Retinal pigment epithelial cell (primary cell): ENCODE data around the gene RAPGEF1.

ENCODE experiments used
- DNase-seq: peaks from one replicate; pipeline ENCODE4 v3.0.0-alpha.2; 2010; ENCODE audit warnings: low read depth
- H3K4me3 ChIP-seq: 2 replicates; pipeline ENCODE4 v1.5.1; 2011; ENCODE audit warnings: mild to moderate bottlenecking, low read length, control low read depth, moderate library complexity
- CTCF ChIP-seq: conservative IDR thresholded peaks from 2 replicates; pipeline ENCODE4 v1.5.1; 2011; ENCODE audit warnings: low read depth, low read length, control low read depth, inconsistent platforms

RAPGEF1 gene

GRCh38 chr9:131627326-131627647 is 112.6 kb downstream of the RAPGEF1 start:
- DNase-seq, result no peak
- no peak for TF ChIP-seq CTCF
- H3K4me3 ChIP-seq, result no peak overlapping the region

- no peak overlapping the region for H3K4me3 ChIP-seq
- DNase-seq, result no peak
- TF ChIP-seq CTCF, result no peak
Measured at GRCh38 chr9:131625790-131626670, 113.8 kb downstream of the RAPGEF1 start.

- no peak for TF ChIP-seq CTCF
- DNase-seq, result no peak
Measured at GRCh38 chr9:131625508-131625787, 114.4 kb downstream of the RAPGEF1 start.

GRCh38 chr9:131624636-131625507 is 115.0 kb downstream of the RAPGEF1 start:
- no peak overlapping the region for H3K4me3 ChIP-seq
- TF ChIP-seq CTCF, result no peak
- no peak for DNase-seq

More at GRCh38 chr9:131625508-131625787, 114.4 kb downstream of the RAPGEF1 start:
- no peak overlapping the region for H3K4me3 ChIP-seq

GRCh38 chr9:131623655-131624330 is 116.1 kb downstream of the RAPGEF1 start:
- no peak for DNase-seq
- H3K4me3 ChIP-seq, result no peak overlapping the region
- no peak for TF ChIP-seq CTCF

- DNase-seq, result no peak
- H3K4me3 ChIP-seq, result no peak overlapping the region
- no peak for TF ChIP-seq CTCF
Measured at GRCh38 chr9:131622523-131622922, 117.4 kb downstream of the RAPGEF1 start.
